BJ (cell line): ENCODE results near the gene CDK15. TPM values are rescaled to one million over a fixed set of nuclear protein-coding genes. Genes with fewer than 3 reads are reported as not detected.

Source experiments
- CTCF ChIA-PET: fragments of 350-600 bp; formaldehyde crosslinking; extraction: SDS; loops from one replicate; lab custom pipeline; 2021; ENCODE audit warnings: antibody characterized with exemption, inconsistent platforms; lab: Yijun Ruan, JAX
- POLR2A ChIA-PET: fragments of 300-600 bp; sonication (Branson Sonifier 250); formaldehyde crosslinking; extraction: SDS; loops from one replicate; lab custom pipeline; 2021; ENCODE audit warnings: antibody characterized with exemption; lab: Charles Lee
- DNase-seq: peaks from one replicate; pipeline ENCODE4 v3.0.0-alpha.2; 2011; ENCODE audit warnings: low read depth
- H3K27me3 ChIP-seq: 2 replicates; pipeline ENCODE4 v1.6.0; 2011; ENCODE audit warnings: low read length; ENCODE audit not compliant: control insufficient read depth, insufficient read depth
- H3K36me3 ChIP-seq: 2 replicates; pipeline ENCODE4 v1.5.1; 2011; ENCODE audit warnings: low read length; ENCODE audit not compliant: control insufficient read depth, insufficient read depth
- H3K4me3 ChIP-seq: 2 replicates; pipeline ENCODE4 v1.5.1; 2011; ENCODE audit warnings: low read depth, mild to moderate bottlenecking, control low read depth, low read length
- polyA plus RNA-seq: library from polyadenylated mRNA; depleted of rRNA; stranded (reverse); fragments of >200 nt; gene quantifications from 2 replicates; pipeline ENCODE4 v1.2.3, GENCODE V29; 2011
- TF ChIP-seq, protein P1 (sequence below): IDR thresholded peaks from 2 replicates; pipeline ENCODE4 v1.5.1; 2011; ENCODE audit warnings: low read depth, mild to moderate bottlenecking, control low read depth, inconsistent platforms, low read length, moderate library complexity; ENCODE audit not compliant: insufficient read depth

Gene CDK15
- polyA plus RNA-seq, 1 experiment: 8.2 TPM

DNA sequence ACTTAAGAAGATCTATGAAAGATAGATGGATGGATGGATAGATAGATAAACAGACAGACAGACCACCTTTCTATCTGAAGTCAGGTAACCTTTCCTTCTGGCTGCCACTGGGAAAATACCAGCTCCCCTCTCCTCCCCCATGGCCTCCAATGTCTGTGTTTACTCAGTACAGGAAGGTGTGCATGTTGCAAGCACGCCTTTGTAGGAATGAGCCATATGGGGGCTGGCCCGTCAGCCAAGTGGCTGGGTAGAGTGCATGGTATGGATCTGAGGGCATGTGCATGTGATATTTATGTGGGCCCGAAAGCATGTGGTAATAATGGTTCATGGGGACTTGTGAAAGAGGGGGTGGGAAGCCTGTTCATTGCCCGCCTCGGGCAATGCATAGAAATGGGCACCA lies 118.1 kb downstream of the CDK15 start:
- POLR2A ChIA-PET: no interaction called here

DNA sequence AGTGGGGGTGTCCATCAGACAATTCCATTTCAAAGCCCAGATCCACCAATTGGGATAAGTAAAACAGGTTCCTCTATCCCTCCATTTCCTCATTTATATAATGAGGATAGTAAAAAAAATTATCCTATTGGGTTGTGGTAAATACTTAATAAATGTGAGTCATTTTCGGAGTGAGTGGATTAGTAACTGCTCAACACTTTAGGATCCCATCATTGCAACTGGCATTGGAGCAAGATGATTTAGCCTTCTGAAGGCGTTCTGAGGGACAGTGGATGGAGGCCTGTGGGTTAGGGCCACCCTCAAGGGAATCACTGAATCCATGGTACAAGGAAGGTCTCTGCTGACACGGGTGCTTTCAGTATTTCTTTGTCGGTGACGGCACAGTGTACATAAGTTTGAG lies 118.7 kb downstream of the CDK15 start:
- DNase-seq: no peak
- no peaks in the 10 kb centered on the region for H3K36me3 ChIP-seq
- TF ChIP-seq, protein P1, sequence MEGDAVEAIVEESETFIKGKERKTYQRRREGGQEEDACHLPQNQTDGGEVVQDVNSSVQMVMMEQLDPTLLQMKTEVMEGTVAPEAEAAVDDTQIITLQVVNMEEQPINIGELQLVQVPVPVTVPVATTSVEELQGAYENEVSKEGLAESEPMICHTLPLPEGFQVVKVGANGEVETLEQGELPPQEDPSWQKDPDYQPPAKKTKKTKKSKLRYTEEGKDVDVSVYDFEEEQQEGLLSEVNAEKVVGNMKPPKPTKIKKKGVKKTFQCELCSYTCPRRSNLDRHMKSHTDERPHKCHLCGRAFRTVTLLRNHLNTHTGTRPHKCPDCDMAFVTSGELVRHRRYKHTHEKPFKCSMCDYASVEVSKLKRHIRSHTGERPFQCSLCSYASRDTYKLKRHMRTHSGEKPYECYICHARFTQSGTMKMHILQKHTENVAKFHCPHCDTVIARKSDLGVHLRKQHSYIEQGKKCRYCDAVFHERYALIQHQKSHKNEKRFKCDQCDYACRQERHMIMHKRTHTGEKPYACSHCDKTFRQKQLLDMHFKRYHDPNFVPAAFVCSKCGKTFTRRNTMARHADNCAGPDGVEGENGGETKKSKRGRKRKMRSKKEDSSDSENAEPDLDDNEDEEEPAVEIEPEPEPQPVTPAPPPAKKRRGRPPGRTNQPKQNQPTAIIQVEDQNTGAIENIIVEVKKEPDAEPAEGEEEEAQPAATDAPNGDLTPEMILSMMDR: no peak
- H3K4me3 ChIP-seq: no peak overlapping the region
- ChIA-PET CTCF (interaction anchor here (1.1 kb wide), 1 partner anchor 84 kb away, joined by 3 read pairs; no protein-coding TSS in a partner anchor), POLR2A (no interaction called here)
- no peaks in the 10 kb centered on the region for H3K27me3 ChIP-seq

More for the DNA sequence above, 118.1 kb downstream of the CDK15 start:
- DNase-seq: no peak
- CTCF ChIA-PET: interaction anchor here (1.1 kb wide), 1 partner anchor 85 kb away, joined by 3 read pairs; no protein-coding TSS in a partner anchor
- Histone ChIP-seq H3K4me3 (no peak overlapping the region), H3K27me3 (no peaks in the 10 kb centered on the region), H3K36me3 (no peaks in the 10 kb centered on the region)
- TF ChIP-seq, protein P1: no peak

DNA sequence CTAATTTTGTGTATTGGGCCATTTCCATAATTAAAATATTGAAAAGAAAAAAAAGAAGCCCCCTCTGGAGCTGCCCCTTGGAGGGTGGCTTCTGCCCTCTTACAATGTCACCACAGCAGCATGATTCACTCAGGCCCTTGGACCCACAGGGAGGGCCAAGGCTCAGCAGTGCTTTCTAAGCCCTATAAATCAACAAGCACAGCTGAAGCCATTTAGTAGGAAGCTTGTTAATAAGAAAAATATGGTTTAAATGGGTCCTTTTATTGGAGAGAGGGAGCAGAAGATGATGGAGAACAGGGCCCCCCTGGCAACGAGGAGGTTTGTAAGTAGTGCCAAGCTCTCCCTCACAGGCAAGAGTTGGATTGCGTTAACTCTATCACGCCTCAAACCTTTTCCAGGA lies 119.7 kb downstream of the CDK15 start:
- POLR2A ChIA-PET: interaction anchor here (0.6 kb wide), 1 partner anchor 1514 kb away, joined by 3 read pairs; no protein-coding TSS in a partner anchor

DNA sequence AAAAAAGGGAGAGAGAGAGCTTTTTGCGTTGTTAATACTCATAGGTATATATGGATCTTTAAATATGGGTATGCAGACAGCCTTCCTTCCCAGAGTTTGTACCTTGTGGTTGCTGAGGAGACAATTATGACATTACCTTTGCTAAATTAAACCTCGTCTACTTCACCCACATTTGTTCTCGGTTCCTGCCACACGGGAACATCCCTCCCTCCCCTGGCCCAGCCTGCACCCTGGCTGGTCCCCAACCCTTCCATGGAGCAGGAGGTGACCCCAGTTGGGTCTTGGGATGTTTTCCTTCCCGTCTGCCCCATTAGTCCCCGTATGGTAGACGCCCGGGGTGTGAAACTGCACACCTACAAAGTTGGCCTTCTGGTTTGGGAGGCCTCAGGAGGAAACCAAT lies 122.0 kb downstream of the CDK15 start:
- Histone ChIP-seq H3K4me3 (no peak overlapping the region), H3K27me3 (no peaks in the 10 kb centered on the region), H3K36me3 (no peaks in the 10 kb centered on the region)
- no peak for DNase-seq
- TF ChIP-seq, protein P1: no peak
- CTCF ChIA-PET: no interaction called here
- POLR2A ChIA-PET: no interaction called here

More for the DNA sequence above, 119.7 kb downstream of the CDK15 start:
- DNase-seq: no peak
- CTCF ChIA-PET: interaction anchor here (0.6 to 0.7 kb wide), 3 partner anchors 13 to 154 kb away, joined by 3 read pairs; no protein-coding TSS in a partner anchor
- Histone ChIP-seq H3K4me3 (no peak overlapping the region), H3K27me3 (no peaks in the 10 kb centered on the region), H3K36me3 (no peaks in the 10 kb centered on the region)
- TF ChIP-seq, protein P1: no peak

DNA sequence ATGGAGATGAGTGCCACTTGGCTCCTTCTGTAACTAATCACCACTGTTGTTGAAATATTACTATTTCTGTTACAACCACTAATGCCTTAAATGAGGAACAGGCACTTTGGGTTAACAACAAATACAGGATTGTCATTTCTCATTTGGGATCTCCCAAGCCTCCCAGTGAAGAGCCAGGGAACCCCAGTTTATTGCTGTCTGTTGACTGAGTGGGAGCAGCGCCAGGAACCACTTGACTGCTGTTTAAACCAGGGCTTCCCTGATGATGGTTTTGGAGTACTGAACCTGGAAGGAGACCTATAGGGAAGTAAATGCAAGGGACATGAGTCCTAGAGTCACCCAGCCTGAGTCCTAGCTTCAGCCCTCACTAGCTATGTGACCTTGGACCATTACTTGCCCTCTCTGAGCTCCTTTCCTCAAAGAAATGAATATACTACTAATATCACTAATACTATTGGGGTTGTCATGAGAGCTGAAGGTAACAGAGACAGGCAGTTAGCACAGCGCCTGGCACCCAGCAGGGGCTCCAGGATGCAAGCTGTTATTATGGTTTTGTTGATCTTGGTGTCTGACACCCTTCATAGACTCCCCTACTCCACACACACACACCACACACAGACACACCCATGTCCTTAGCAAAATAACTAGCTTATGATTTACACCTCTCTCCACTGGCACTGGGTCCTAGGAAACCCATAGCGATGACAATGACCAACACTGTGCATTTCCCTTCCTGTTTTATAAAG lies 123.1 kb downstream of the CDK15 start:
- no peaks in the 10 kb centered on the region for H3K27me3 ChIP-seq
- no peaks in the 10 kb centered on the region for H3K36me3 ChIP-seq
- DNase-seq: no peak
- no peak overlapping the region for H3K4me3 ChIP-seq
- ChIA-PET CTCF (no interaction called here), POLR2A (no interaction called here)
- TF ChIP-seq, protein P1: no peak
